B cell (primary cell): ENCODE measurements around the gene GNG3. TPM values are rescaled to one million over a fixed set of nuclear protein-coding genes. Genes with fewer than 3 reads are reported as not detected.

ENCODE experiments used
- ATAC-seq: fragments of 200-7000 bp; cut with Tn5 transposase; one replicate; pipeline ENCODE4 v1.10.0; 2021; ENCODE audit warnings: low read depth, mild to moderate bottlenecking, moderate number of reproducible peaks, moderate library complexity
- CTCF ChIA-PET: fragments of 350-600 bp; sonication (Branson Sonifier 250); formaldehyde crosslinking; loops from one replicate; lab custom pipeline; 2021; ENCODE audit warnings: antibody characterized with exemption, inconsistent platforms; lab: Charles Lee
- POLR2A ChIA-PET: fragments of 350-600 bp; sonication (Branson Sonifier 250); formaldehyde crosslinking; loops from one replicate; lab custom pipeline; 2021; ENCODE audit warnings: antibody characterized with exemption; lab: Charles Lee
- DNase-seq: peaks from one replicate; pipeline ENCODE4 v3.0.0; 2013
- H2AFZ ChIP-seq: 2 replicates; pipeline ENCODE4 v1.6.1; 2012; ENCODE audit warnings: mild to moderate bottlenecking, low read depth, low read length; ENCODE audit not compliant: insufficient read depth, poor library complexity, severe bottlenecking
- H3K27ac ChIP-seq, 2 donors: 1 replicate in 1 of 2; 2 replicates in 1 of 2; pipeline ENCODE4 v1.5.1; 2012 to 2013; ENCODE audit warnings: low read length in 2 of 2, mild to moderate bottlenecking in 2 of 2, moderate library complexity in 1 of 2
- H3K27me3 ChIP-seq, 4 experiments: fragments of 200-600 bp in 1 of 4; sonication (generic) in 1 of 4; replicated peaks in 1 of 4; 1 replicate in 2 of 4; 2 replicates in 2 of 4; pipeline versions ENCODE4 v1.6.1 to v1.7.0; 2013 to 2016; ENCODE audit warnings: low read length in 3 of 4, mild to moderate bottlenecking in 2 of 4, mixed read lengths in 1 of 4, moderate library complexity in 1 of 4; ENCODE audit not compliant: insufficient read depth in 4 of 4, control insufficient read depth in 3 of 4; ENCODE audit errors: control extremely low read depth in 1 of 4
- H3K36me3 ChIP-seq, 2 experiments: replicated peaks in 1 of 2; 1 replicate in 1 of 2; 2 replicates in 1 of 2; pipeline versions ENCODE4 v1.6.1 to v1.7.1; 2013; ENCODE audit warnings: low read length in 1 of 2; ENCODE audit not compliant: insufficient read depth in 2 of 2, control insufficient read depth in 1 of 2; ENCODE audit errors: control extremely low read depth in 1 of 2, extremely low read depth in 1 of 2
- H3K4me1 ChIP-seq, 2 donors: fragments of 200-600 bp in 1 of 2; sonication (generic) in 1 of 2; 1 replicate in 1 of 2; 2 replicates in 1 of 2; pipeline versions ENCODE4 v1.5.1 to v1.6.1; 2013 to 2017; ENCODE audit warnings: low read length in 2 of 2; ENCODE audit not compliant: control insufficient read depth in 2 of 2, insufficient read depth in 2 of 2
- H3K4me2 ChIP-seq: replicated peaks from 2 replicates; pipeline ENCODE3; 2012; ENCODE audit warnings: mild to moderate bottlenecking, low read depth, low read length; ENCODE audit not compliant: poor library complexity, severe bottlenecking
- H3K4me3 ChIP-seq, 5 experiments: fragments of 200-600 bp in 1 of 5; sonication (generic) in 1 of 5; 1 replicate in 3 of 5; 2 replicates in 2 of 5; pipeline versions ENCODE4 v1.5.1 to v1.7.0; 2011 to 2016; ENCODE audit warnings: low read length in 4 of 5, mild to moderate bottlenecking in 4 of 5, low read depth in 2 of 5, control low read depth in 1 of 5, moderate library complexity in 1 of 5; ENCODE audit not compliant: insufficient read depth in 1 of 5; ENCODE audit errors: control extremely low read depth in 1 of 5, extremely low read depth in 1 of 5
- H3K79me2 ChIP-seq: fragments of 200-600 bp; sonication (generic); one replicate; pipeline ENCODE4 v1.6.0; 2016; ENCODE audit warnings: low read length; ENCODE audit not compliant: control insufficient read depth, insufficient read depth
- H3K9ac ChIP-seq: fragments of 200-600 bp; sonication (generic); 2 replicates; pipeline ENCODE4 v1.6.1; 2017; ENCODE audit warnings: mild to moderate bottlenecking, low read length, moderate library complexity
- H3K9me3 ChIP-seq, 3 donors: one replicate each; pipeline versions ENCODE4 v1.6.1 to v1.7.1; 2013; ENCODE audit warnings: low read length in 2 of 3; ENCODE audit not compliant: control insufficient read depth in 2 of 3, insufficient read depth in 1 of 3; ENCODE audit errors: control extremely low read depth in 1 of 3
- H4K20me1 ChIP-seq: 2 replicates; pipeline ENCODE4 v1.6.0; 2012; ENCODE audit warnings: mild to moderate bottlenecking, low read length; ENCODE audit not compliant: insufficient read depth, control insufficient read depth, poor library complexity, severe bottlenecking
- H3K27ac Mint-ChIP-seq: one replicate; pipeline ENCODE4 v1.8.0; 2021; ENCODE audit warnings: mixed read lengths
- H3K27me3 Mint-ChIP-seq: one replicate; pipeline ENCODE4 v1.8.0; 2021; ENCODE audit warnings: mixed read lengths
- H3K4me1 Mint-ChIP-seq: one replicate; pipeline ENCODE4 v1.8.0; 2021; ENCODE audit warnings: mixed read lengths
- H3K4me3 Mint-ChIP-seq: one replicate; pipeline ENCODE4 v1.8.0; 2021; ENCODE audit warnings: mixed read lengths
- H3K9me3 Mint-ChIP-seq: one replicate; pipeline ENCODE4 v1.8.0; 2022; ENCODE audit warnings: mixed read lengths; ENCODE audit not compliant: insufficient read depth
- CTCF ChIP-seq: fragments of 200-600 bp; IDR thresholded peaks from one replicate; pipeline ENCODE4 v1.8.0; 2022; ENCODE audit warnings: antibody characterized with exemption, mild to moderate bottlenecking
- EZH2 ChIP-seq: IDR thresholded peaks from 2 replicates; pipeline ENCODE4 v1.6.1; 2012; ENCODE audit warnings: borderline replicate concordance, low read depth, mild to moderate bottlenecking, moderate library complexity, low read length; ENCODE audit not compliant: insufficient read depth, poor library complexity, severe bottlenecking
- WGBS: methylation state at CpG from one replicate; pipeline ENCODE4 v1.1.5; 2013; ENCODE audit warnings: missing lambda C conversion rate; ENCODE audit not compliant: insufficient coverage; 5-methylcytosine and 5-hydroxymethylcytosine counted together
- intact Hi-C: fragments of 100-400 bp; cut with micrococcal nuclease; formaldehyde crosslinking; loops from one replicate; pipeline ENCODE4 v1.10.0; 2022
- polyA plus RNA-seq: library from polyadenylated mRNA; depleted of rRNA; stranded (reverse); fragments of >200 nt; gene quantifications from 2 replicates; pipeline ENCODE4 v1.2.3, GENCODE V29; 2012
- total RNA-seq, 2 donors: library from RNA; stranded (reverse); fragments of 120-200 nt in 1 of 2; gene quantifications; 1 replicate in 1 of 2; 2 replicates in 1 of 2; pipeline versions ENCODE4 v1.2.3 to v1.2.4, GENCODE V29; 2013 to 2022

The GNG3 gene
- total and polyA plus RNA-seq, 2 donors (not counting 1 experiment from before 2014, with no cell fraction given): 2.1 to 5.5 TPM

DNA sequence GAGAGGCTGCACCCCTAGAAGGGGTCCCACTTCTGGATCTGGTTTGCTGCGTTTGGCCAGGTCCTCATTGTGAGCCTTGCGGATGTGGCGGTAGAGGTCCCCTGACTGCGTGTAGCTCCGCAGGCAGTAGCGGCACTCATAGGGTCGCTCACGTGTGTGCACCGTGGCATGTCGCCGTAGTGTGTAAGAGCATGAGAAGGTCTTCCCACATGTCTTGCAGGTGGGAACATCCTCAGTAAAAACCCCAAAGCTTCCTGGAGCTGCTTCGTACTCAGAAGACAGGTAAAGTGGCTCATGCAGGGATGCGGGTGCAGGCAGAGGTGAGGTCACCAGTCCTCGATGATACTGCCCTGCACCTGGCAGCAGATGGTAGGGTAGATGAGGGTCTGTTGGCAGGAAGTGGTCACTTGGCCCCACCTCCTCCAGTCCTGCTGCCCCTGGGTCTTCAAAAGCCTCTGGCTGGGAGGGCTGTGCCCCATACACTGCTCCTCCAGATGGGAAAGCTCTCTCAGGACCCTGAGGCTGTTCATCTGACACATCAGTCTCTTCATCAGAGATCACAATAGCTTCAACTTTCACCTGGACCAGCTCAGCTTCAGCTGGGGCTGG is 44.8 kb downstream of the GNG3 start:
- Histone ChIP-seq H3K4me2 (peak overlapping the region; percentile 96), H3K79me2 (peaks cover 40% of the 10 kb centered on the region), H3K27me3 (no peaks in the 10 kb centered on the region), H3K27ac (no peak overlapping the region), H3K4me1 (peaks cover 7 to 21% of the 10 kb centered on the region in 2 donors), H2AFZ (no peak overlapping the region), H4K20me1 (peaks cover 6% of the 10 kb centered on the region), H3K9me3 (no peaks in the 10 kb centered on the region), H3K9ac (no peak overlapping the region), H3K4me3 (no peak overlapping the region), H3K36me3 (peaks cover 0 to 19% of the 10 kb centered on the region in 2 experiments)
- Mint-ChIP-seq H3K4me3 (peak overlapping the region; percentile 16), H3K9me3 (no peaks in the 10 kb centered on the region), H3K4me1 (peaks cover 30% of the 10 kb centered on the region), H3K27me3 (no peaks in the 10 kb centered on the region), H3K27ac (no peak overlapping the region)
- POLR2A ChIA-PET: interaction anchor here (0.6 to 3.9 kb wide), 6 partner anchors 9 to 159 kb away, joined by 8 to 75 read pairs (median 16); partner anchors contain the start of genes HNRNPUL2, LBHD1, POLR2G and TAF6L
- WGBS: 97% methylated on average over 14 of the region's 14 CpGs
- TF ChIP-seq EZH2: no peak
- TF ChIP-seq CTCF: no peak
- no peak for ATAC-seq
- no peak for DNase-seq
- CTCF ChIA-PET: interaction anchor here (0.6 to 2.6 kb wide), 3 partner anchors 9 to 34 kb away, joined by 3 to 32 read pairs (median 4); partner anchors contain the start of gene TMEM179B
- intact Hi-C loops: no loop called here
